ENCODE results near the gene CXCL16. TPM values are rescaled to one million over a fixed set of nuclear protein-coding genes. Genes with fewer than 3 reads are reported as not detected.
"Not testable (repeated sequence)": the region's sequence is repeated elsewhere in the genome, so short reads cannot be mapped to it uniquely, and the experiment has no call there.

CXCL16 gene
- total and polyA plus RNA-seq, 2 donors (not counting 1 experiment from before 2014, with no cell fraction given), result 0.83 to 2.0 TPM

DNA sequence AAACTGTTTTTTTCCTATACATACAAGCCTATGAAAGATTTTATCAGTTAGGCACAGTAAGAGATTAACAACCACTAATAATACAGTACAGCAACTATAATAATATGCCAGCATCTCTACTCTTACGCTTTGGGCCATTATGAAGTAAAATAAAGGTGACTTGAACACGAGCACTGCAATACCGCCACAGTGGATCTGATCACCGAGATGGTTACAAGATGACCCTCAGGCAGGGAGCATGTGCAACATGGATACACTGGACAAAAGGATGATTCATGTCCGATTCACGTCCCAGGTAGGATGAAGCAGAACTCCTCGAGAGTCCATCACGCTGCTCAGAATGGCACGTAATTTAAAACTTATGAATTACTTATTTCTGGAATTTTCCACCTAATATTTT lies 46.3 kb downstream of the CXCL16 start:
- Histone ChIP-seq H3K36me3 (ENCODE audit: control insufficient read depth, insufficient read depth, low read length) (no peaks in the 10 kb centered on the region), H3K9me3 (ENCODE audit: control insufficient read depth, insufficient read depth, low read depth, low read length) (no peaks in the 10 kb centered on the region), H3K9ac (ENCODE audit: insufficient read depth, low read length) (no peak overlapping the region), H2AFZ (ENCODE audit: low read length) (no peak overlapping the region), H3K4me1 (ENCODE audit: control insufficient read depth, extremely low read depth, insufficient read depth, low read length) (no peaks in the 10 kb centered on the region), H4K20me1 (ENCODE audit: control insufficient read depth, extremely low read depth, insufficient read depth, low read length) (no peaks in the 10 kb centered on the region), H3K4me3 (replicated peaks in 1 of 4; ENCODE audit: control extremely low read depth in 1 of 4, insufficient read depth in 1 of 4, low read depth in 3 of 4, low read length in 4 of 4) (no peak overlapping the region), H3K27me3 (ENCODE audit: control insufficient read depth, insufficient read depth, low read length) (no peaks in the 10 kb centered on the region), H3K4me2 (ENCODE audit: extremely low read depth, insufficient read depth, low read length) (no peak overlapping the region), H3K79me2 (ENCODE audit: control insufficient read depth, insufficient read depth, low read length) (peaks cover 9% of the 10 kb centered on the region), H3K27ac (ENCODE audit: insufficient read depth, low read length) (no peak overlapping the region)
- TF ChIP-seq, protein P1, sequence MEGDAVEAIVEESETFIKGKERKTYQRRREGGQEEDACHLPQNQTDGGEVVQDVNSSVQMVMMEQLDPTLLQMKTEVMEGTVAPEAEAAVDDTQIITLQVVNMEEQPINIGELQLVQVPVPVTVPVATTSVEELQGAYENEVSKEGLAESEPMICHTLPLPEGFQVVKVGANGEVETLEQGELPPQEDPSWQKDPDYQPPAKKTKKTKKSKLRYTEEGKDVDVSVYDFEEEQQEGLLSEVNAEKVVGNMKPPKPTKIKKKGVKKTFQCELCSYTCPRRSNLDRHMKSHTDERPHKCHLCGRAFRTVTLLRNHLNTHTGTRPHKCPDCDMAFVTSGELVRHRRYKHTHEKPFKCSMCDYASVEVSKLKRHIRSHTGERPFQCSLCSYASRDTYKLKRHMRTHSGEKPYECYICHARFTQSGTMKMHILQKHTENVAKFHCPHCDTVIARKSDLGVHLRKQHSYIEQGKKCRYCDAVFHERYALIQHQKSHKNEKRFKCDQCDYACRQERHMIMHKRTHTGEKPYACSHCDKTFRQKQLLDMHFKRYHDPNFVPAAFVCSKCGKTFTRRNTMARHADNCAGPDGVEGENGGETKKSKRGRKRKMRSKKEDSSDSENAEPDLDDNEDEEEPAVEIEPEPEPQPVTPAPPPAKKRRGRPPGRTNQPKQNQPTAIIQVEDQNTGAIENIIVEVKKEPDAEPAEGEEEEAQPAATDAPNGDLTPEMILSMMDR (conservative IDR thresholded peaks at IDR 0.05 in 1 of 2, IDR thresholded peaks at IDR 0.05 in 1 of 2; ENCODE audit: low read depth in 1 of 2, low read length in 2 of 2), result no peak
- no peak for TF ChIP-seq EZH2 (IDR thresholded peaks at IDR 0.05; ENCODE audit: low read length, missing control alignments)
- DNase-seq (ENCODE audit: low read depth in 2 of 2), result no peak

DNA sequence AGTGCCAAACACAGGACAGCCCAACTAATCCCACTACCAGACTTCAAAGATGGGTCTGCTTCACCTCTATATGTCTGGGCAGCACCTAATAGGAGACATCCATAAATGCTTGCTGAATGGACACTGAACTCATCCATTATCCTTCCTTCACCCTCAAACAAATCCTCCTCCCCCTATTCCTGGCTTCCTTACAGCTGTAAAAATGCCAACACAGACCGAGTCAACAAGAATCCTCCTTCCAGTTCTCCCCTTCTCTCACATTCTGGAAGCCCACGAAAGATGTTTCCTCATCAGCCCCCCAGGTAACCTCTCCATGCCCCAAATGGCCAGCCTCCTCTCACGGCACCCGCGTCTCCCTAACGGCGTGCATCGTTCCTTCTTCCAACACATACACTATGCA lies 48.0 kb downstream of the CXCL16 start:
- Histone ChIP-seq H2AFZ (ENCODE audit: low read length) (no peak overlapping the region), H3K9me3 (ENCODE audit: control insufficient read depth, insufficient read depth, low read depth, low read length) (no peaks in the 10 kb centered on the region), H3K4me1 (ENCODE audit: control insufficient read depth, extremely low read depth, insufficient read depth, low read length) (no peaks in the 10 kb centered on the region), H3K4me2 (ENCODE audit: extremely low read depth, insufficient read depth, low read length) (no peak overlapping the region), H3K36me3 (ENCODE audit: control insufficient read depth, insufficient read depth, low read length) (no peaks in the 10 kb centered on the region), H3K79me2 (ENCODE audit: control insufficient read depth, insufficient read depth, low read length) (peaks cover 6% of the 10 kb centered on the region), H3K9ac (ENCODE audit: insufficient read depth, low read length) (no peak overlapping the region), H3K4me3 (replicated peaks in 1 of 4; ENCODE audit: control extremely low read depth in 1 of 4, insufficient read depth in 1 of 4, low read depth in 3 of 4, low read length in 4 of 4) (no peak overlapping the region), H3K27ac (ENCODE audit: insufficient read depth, low read length) (no peak overlapping the region), H4K20me1 (ENCODE audit: control insufficient read depth, extremely low read depth, insufficient read depth, low read length) (no peaks in the 10 kb centered on the region), H3K27me3 (ENCODE audit: control insufficient read depth, insufficient read depth, low read length) (no peaks in the 10 kb centered on the region)
- TF ChIP-seq, protein P1 (conservative IDR thresholded peaks at IDR 0.05 in 1 of 2, IDR thresholded peaks at IDR 0.05 in 1 of 2; ENCODE audit: low read depth in 1 of 2, low read length in 2 of 2), result no peak
- TF ChIP-seq EZH2 (IDR thresholded peaks at IDR 0.05; ENCODE audit: low read length, missing control alignments), result no peak
- peak in 1 of 2 donors; percentile 15 for DNase-seq (ENCODE audit: low read depth in 2 of 2)

DNA sequence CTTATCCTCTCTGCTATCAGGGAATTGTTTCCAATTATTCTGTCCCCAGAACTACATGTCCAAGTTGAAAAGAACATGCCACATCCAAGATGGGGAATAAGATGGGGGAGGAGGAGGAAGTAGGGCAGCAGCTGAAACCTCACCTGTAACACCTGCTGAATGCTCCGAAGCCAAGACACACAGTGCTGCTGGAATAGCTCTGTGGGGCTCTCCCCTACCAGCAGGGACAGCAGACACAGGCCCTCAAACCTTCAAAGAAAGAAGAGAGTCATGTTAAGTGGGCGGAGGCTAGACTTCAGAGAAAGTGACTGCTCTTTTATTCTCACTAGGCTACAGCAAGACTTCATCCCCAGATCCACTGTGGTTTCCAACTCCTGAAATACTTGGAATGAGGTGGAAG lies 49.0 kb downstream of the CXCL16 start:
- no peak overlapping the region for H3K4me2 ChIP-seq (ENCODE audit: extremely low read depth, insufficient read depth, low read length)
- H3K9ac ChIP-seq (ENCODE audit: insufficient read depth, low read length), result no peak overlapping the region
- H2AFZ ChIP-seq (ENCODE audit: low read length), result no peak overlapping the region
- H3K36me3 ChIP-seq (ENCODE audit: control insufficient read depth, insufficient read depth, low read length), result no peaks in the 10 kb centered on the region
- H4K20me1 ChIP-seq (ENCODE audit: control insufficient read depth, extremely low read depth, insufficient read depth, low read length), result no peaks in the 10 kb centered on the region
- no peak for TF ChIP-seq EZH2 (IDR thresholded peaks at IDR 0.05; ENCODE audit: low read length, missing control alignments)
- TF ChIP-seq, protein P1 (conservative IDR thresholded peaks at IDR 0.05 in 1 of 2, IDR thresholded peaks at IDR 0.05 in 1 of 2; ENCODE audit: low read depth in 1 of 2, low read length in 2 of 2), result no peak
- H3K4me3 ChIP-seq (replicated peaks in 1 of 4; ENCODE audit: control extremely low read depth in 1 of 4, insufficient read depth in 1 of 4, low read depth in 3 of 4, low read length in 4 of 4), result no peak overlapping the region
- no peaks in the 10 kb centered on the region for H3K9me3 ChIP-seq (ENCODE audit: control insufficient read depth, insufficient read depth, low read depth, low read length)
- H3K27me3 ChIP-seq (ENCODE audit: control insufficient read depth, insufficient read depth, low read length), result no peaks in the 10 kb centered on the region
- DNase-seq (ENCODE audit: low read depth in 2 of 2), result no peak
- no peak overlapping the region for H3K27ac ChIP-seq (ENCODE audit: insufficient read depth, low read length)
- peaks cover 6% of the 10 kb centered on the region for H3K79me2 ChIP-seq (ENCODE audit: control insufficient read depth, insufficient read depth, low read length)
- H3K4me1 ChIP-seq (ENCODE audit: control insufficient read depth, extremely low read depth, insufficient read depth, low read length), result no peaks in the 10 kb centered on the region

DNA sequence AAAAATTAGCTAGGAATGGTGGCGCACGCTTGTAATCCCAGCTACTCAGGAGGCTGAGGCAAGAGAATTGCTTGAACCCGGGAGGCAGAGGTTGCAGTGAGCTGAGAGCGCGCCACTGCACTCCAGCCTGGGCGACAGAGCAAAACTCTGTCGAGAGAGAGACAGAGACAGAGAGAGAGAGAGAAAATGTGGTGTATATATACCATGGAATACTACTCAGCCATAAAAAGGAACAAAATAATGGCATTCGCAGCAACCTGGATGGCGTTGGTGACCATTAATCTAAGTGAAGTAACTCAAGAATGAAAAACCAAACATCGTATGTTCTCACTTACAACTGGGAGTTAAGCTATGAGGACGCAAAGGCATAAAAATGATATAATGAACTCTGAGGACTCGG lies 49.9 kb downstream of the CXCL16 start:
- H3K27me3 ChIP-seq (ENCODE audit: control insufficient read depth, insufficient read depth, low read length); H4K20me1 ChIP-seq (ENCODE audit: control insufficient read depth, extremely low read depth, insufficient read depth, low read length); DNase-seq (ENCODE audit: low read depth in 2 of 2); H3K9me3 ChIP-seq (ENCODE audit: control insufficient read depth, insufficient read depth, low read depth, low read length); H3K27ac ChIP-seq (ENCODE audit: insufficient read depth, low read length); H2AFZ ChIP-seq (ENCODE audit: low read length); H3K79me2 ChIP-seq (ENCODE audit: control insufficient read depth, insufficient read depth, low read length); H3K4me1 ChIP-seq (ENCODE audit: control insufficient read depth, extremely low read depth, insufficient read depth, low read length); H3K4me3 ChIP-seq (replicated peaks in 1 of 4; ENCODE audit: control extremely low read depth in 1 of 4, insufficient read depth in 1 of 4, low read depth in 3 of 4, low read length in 4 of 4); H3K9ac ChIP-seq (ENCODE audit: insufficient read depth, low read length); H3K36me3 ChIP-seq (ENCODE audit: control insufficient read depth, insufficient read depth, low read length); H3K4me2 ChIP-seq (ENCODE audit: extremely low read depth, insufficient read depth, low read length): not testable (repeated sequence)

DNA sequence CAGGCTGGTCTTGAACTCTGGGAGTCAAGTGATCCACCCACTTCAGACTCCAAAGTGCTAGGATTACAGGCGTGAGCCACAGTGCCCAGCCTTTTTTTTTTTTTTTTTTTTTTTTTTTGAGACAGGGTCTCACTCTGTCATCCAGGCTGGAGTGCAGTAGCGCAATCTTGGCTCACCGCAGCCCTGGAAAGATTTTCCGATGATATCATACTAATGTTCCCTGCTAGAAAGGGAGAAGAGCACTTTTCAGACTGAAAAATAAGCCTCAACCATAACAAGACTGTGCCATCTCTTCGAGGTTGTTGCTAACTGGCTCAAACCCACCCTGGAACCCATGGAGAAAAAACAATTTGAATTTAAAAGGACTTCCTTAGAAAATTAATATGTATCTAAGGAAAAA lies 56.0 kb downstream of the CXCL16 start:
- not testable (repeated sequence) for H3K36me3 ChIP-seq (ENCODE audit: control insufficient read depth, insufficient read depth, low read length); H3K27me3 ChIP-seq (ENCODE audit: control insufficient read depth, insufficient read depth, low read length); H2AFZ ChIP-seq (ENCODE audit: low read length); H3K4me1 ChIP-seq (ENCODE audit: control insufficient read depth, extremely low read depth, insufficient read depth, low read length); H3K4me3 ChIP-seq (replicated peaks in 1 of 4; ENCODE audit: control extremely low read depth in 1 of 4, insufficient read depth in 1 of 4, low read depth in 3 of 4, low read length in 4 of 4); H3K9ac ChIP-seq (ENCODE audit: insufficient read depth, low read length); H3K79me2 ChIP-seq (ENCODE audit: control insufficient read depth, insufficient read depth, low read length); H3K27ac ChIP-seq (ENCODE audit: insufficient read depth, low read length); H3K9me3 ChIP-seq (ENCODE audit: control insufficient read depth, insufficient read depth, low read depth, low read length); H4K20me1 ChIP-seq (ENCODE audit: control insufficient read depth, extremely low read depth, insufficient read depth, low read length); H3K4me2 ChIP-seq (ENCODE audit: extremely low read depth, insufficient read depth, low read length)
- DNase-seq (ENCODE audit: low read depth in 2 of 2), result peak; percentile 8 to 11

Measured in fibroblast of lung (primary cell).